ENCODE results near the gene CFAP221. TPM values are rescaled to one million over a fixed set of nuclear protein-coding genes. Genes with fewer than 3 reads are reported as not detected.

CFAP221 gene
- total and polyA plus RNA-seq, 10 of the 15 experiments (the other 5 are each of a cell fraction or from before 2014, with no cell fraction given): not detected

- ChIA-PET POLR2A (no interaction called here), RAD21 (ENCODE audit: unreplicated experiment) (no interaction called here), SMC1A (ENCODE audit: uncharacterized antibody, unreplicated experiment) (interaction anchor here (0.8 to 1.7 kb wide), 5 partner anchors 8 to 125 kb away, joined by 3 to 8 read pairs (median 3); no protein-coding TSS in a partner anchor), CTCF (interaction anchor here (1.1 to 2.9 kb wide), 6 partner anchors 9 to 147 kb away, joined by 3 to 11 read pairs (median 6); no protein-coding TSS in a partner anchor)
- Histone ChIP-seq H3K27me3 (replicated peaks in 1 of 2; ENCODE audit: control insufficient read depth in 2 of 2, insufficient read depth in 2 of 2, low read length in 1 of 2) (no peaks in the 10 kb centered on the region; a peak in 2 of 4 replicates), H3K4me3 (no peak overlapping the region), H2AFZ (ENCODE audit: control insufficient read depth, low read depth, low read length) (no peak overlapping the region), H3K9ac (ENCODE audit: control insufficient read depth, insufficient read depth, low read length) (no peak overlapping the region), H3K4me1 (ENCODE audit: control insufficient read depth, insufficient read depth, low read length) (no peaks in the 10 kb centered on the region), H4K20me1 (ENCODE audit: control insufficient read depth, insufficient read depth) (no peaks in the 10 kb centered on the region), H3K9me3 (replicated peaks; ENCODE audit: control insufficient read depth, insufficient read depth, low read length) (no peaks in the 10 kb centered on the region; the same call in 1 of the 3 replicates), H3K4me2 (ENCODE audit: control insufficient read depth, insufficient read depth) (no peak overlapping the region), H3K79me2 (ENCODE audit: control insufficient read depth, insufficient read depth, low read length) (no peaks in the 10 kb centered on the region), H3K36me3 (ENCODE audit: control insufficient read depth in 2 of 2, insufficient read depth in 2 of 2, low read length in 1 of 2) (no peaks in the 10 kb centered on the region), H3K27ac (ENCODE audit: control insufficient read depth, insufficient read depth) (no peak overlapping the region)
- TF ChIP-seq CHD2 (IDR thresholded peaks at IDR 0.05; ENCODE audit: borderline replicate concordance, low read depth, low read length) (no peak), STAT1 (conservative IDR thresholded peaks at IDR 0.05) (no peak), KAT2A (conservative IDR thresholded peaks at IDR 0.05; ENCODE audit: control insufficient read depth, low read depth, low read length) (no peak), RELA (IDR thresholded peaks at IDR 0.05; ENCODE audit: borderline replicate concordance, partially characterized antibody) (no peak), POLR2A (IDR thresholded peaks at IDR 0.05; ENCODE audit: low read depth, low read length) (no peak), HDGF (IDR thresholded peaks at IDR 0.05) (no peak), SREBF2 (IDR thresholded peaks at IDR 0.05; ENCODE audit: low read length) (no peak), MTA3 (IDR thresholded peaks at IDR 0.05; ENCODE audit: borderline replicate concordance, low read length) (no peak), RAD21 (IDR thresholded peaks at IDR 0.05; ENCODE audit: insufficient read depth, low read depth, low read length) (no peak), HDAC2 (IDR thresholded peaks at IDR 0.05) (no peak), NFIC (IDR thresholded peaks at IDR 0.05; ENCODE audit: low read depth, low read length) (no peak), ESRRA (IDR thresholded peaks at IDR 0.05; ENCODE audit: low read length) (no peak)
- TF ChIP-seq, protein P1, sequence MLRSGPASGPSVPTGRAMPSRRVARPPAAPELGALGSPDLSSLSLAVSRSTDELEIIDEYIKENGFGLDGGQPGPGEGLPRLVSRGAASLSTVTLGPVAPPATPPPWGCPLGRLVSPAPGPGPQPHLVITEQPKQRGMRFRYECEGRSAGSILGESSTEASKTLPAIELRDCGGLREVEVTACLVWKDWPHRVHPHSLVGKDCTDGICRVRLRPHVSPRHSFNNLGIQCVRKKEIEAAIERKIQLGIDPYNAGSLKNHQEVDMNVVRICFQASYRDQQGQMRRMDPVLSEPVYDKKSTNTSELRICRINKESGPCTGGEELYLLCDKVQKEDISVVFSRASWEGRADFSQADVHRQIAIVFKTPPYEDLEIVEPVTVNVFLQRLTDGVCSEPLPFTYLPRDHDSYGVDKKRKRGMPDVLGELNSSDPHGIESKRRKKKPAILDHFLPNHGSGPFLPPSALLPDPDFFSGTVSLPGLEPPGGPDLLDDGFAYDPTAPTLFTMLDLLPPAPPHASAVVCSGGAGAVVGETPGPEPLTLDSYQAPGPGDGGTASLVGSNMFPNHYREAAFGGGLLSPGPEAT (IDR thresholded peaks at IDR 0.05; ENCODE audit: low read depth): no peak
- TF ChIP-seq, protein P2, sequence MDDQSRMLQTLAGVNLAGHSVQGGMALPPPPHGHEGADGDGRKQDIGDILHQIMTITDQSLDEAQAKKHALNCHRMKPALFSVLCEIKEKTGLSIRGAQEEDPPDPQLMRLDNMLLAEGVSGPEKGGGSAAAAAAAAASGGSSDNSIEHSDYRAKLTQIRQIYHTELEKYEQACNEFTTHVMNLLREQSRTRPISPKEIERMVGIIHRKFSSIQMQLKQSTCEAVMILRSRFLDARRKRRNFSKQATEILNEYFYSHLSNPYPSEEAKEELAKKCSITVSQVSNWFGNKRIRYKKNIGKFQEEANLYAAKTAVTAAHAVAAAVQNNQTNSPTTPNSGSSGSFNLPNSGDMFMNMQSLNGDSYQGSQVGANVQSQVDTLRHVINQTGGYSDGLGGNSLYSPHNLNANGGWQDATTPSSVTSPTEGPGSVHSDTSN (IDR thresholded peaks at IDR 0.05; ENCODE audit: insufficient replicate concordance, low read depth, low read length): no peak
- TF ChIP-seq, protein P3, sequence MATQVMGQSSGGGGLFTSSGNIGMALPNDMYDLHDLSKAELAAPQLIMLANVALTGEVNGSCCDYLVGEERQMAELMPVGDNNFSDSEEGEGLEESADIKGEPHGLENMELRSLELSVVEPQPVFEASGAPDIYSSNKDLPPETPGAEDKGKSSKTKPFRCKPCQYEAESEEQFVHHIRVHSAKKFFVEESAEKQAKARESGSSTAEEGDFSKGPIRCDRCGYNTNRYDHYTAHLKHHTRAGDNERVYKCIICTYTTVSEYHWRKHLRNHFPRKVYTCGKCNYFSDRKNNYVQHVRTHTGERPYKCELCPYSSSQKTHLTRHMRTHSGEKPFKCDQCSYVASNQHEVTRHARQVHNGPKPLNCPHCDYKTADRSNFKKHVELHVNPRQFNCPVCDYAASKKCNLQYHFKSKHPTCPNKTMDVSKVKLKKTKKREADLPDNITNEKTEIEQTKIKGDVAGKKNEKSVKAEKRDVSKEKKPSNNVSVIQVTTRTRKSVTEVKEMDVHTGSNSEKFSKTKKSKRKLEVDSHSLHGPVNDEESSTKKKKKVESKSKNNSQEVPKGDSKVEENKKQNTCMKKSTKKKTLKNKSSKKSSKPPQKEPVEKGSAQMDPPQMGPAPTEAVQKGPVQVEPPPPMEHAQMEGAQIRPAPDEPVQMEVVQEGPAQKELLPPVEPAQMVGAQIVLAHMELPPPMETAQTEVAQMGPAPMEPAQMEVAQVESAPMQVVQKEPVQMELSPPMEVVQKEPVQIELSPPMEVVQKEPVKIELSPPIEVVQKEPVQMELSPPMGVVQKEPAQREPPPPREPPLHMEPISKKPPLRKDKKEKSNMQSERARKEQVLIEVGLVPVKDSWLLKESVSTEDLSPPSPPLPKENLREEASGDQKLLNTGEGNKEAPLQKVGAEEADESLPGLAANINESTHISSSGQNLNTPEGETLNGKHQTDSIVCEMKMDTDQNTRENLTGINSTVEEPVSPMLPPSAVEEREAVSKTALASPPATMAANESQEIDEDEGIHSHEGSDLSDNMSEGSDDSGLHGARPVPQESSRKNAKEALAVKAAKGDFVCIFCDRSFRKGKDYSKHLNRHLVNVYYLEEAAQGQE (IDR thresholded peaks at IDR 0.05; ENCODE audit: low read depth, low read length): no peak
- ATAC-seq (no peak), DNase-seq (ENCODE audit: low read depth, low spot score) (no peak), FAIRE-seq (no peak)
- in situ Hi-C loops (cut with MboI): no loop called here
- 0% methylated on average over 2 of the region's 2 CpGs for WGBS (ENCODE audit: insufficient coverage, insufficient replicate concordance, low lambda C conversion rate, missing lambda C conversion rate)
- intact Hi-C loops (cut with micrococcal nuclease; ENCODE audit: unreplicated experiment): no loop called here
- no TSS peak for BruUV-seq (replicated peaks)
These were observed 48.3 kb upstream of the CFAP221 start for GRCh38 chr2:119495948-119496347.
